BE2C (cell line): ENCODE measurements around the gene SOX4.

Experiments
- DNase-seq: peaks from one replicate; pipeline ENCODE4 v3.0.0-alpha.2; 2020
- H3K27me3 ChIP-seq: fragments of 250-450 bp; sonication (Bioruptor Pico); 2 replicates; pipeline ENCODE4 v1.5.1; 2020; ENCODE audit warnings: mild to moderate bottlenecking
- H3K36me3 ChIP-seq: fragments of 250-450 bp; sonication (Bioruptor Pico); 2 replicates; pipeline ENCODE4 v1.5.1; 2020; ENCODE audit warnings: mild to moderate bottlenecking
- H3K4me1 ChIP-seq: fragments of 250-450 bp; sonication (Bioruptor Pico); 2 replicates; pipeline ENCODE4 v1.5.1; 2020
- H3K4me3 ChIP-seq: 2 replicates; pipeline ENCODE4 v1.5.1; 2011; ENCODE audit warnings: low read depth, low read length
- H3K9me3 ChIP-seq: fragments of 250-450 bp; sonication (Bioruptor Pico); 2 replicates; pipeline ENCODE4 v1.5.1; 2020
- CTCF ChIP-seq: IDR thresholded peaks from 2 replicates; pipeline ENCODE4 v1.5.1; 2012; ENCODE audit warnings: mild to moderate bottlenecking, low read depth, low read length

The SOX4 gene

DNA sequence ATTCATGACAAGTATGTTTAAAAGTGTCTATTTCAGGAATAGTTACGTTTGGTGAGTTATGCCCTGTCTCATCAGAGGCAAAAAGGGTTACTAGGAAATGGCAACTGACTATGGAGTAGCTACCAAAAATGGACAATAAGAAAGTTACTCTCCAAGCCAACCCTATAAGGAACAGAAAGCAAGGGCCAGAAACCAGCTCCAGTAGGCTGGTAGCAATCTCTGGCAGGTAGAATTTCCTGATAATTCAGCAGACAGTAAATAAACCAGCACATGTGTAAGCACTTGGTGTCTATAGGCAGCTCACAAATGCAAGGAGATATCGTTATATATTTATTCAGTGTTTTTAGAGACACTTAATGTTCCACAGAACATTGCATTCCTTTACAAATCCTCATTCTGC is 20.3 kb downstream of the SOX4 start:
- no peak for TF ChIP-seq CTCF
- no peaks in the 10 kb centered on the region for H3K27me3 ChIP-seq
- H3K36me3 ChIP-seq: no peaks in the 10 kb centered on the region

GRCh38 chr6:21614226-21614625 is 20.7 kb downstream of the SOX4 start:
- H3K27me3 ChIP-seq: no peaks in the 10 kb centered on the region
- no peak for DNase-seq
- no peaks in the 10 kb centered on the region for H3K9me3 ChIP-seq
- no peaks in the 10 kb centered on the region for H3K36me3 ChIP-seq
- no peak for TF ChIP-seq CTCF
- H3K4me3 ChIP-seq: no peak overlapping the region
- peaks cover 15% of the 10 kb centered on the region for H3K4me1 ChIP-seq

More for the DNA sequence above, 20.3 kb downstream of the SOX4 start:
- no peak for DNase-seq
- H3K4me3 ChIP-seq: no peak overlapping the region
- peaks cover 15% of the 10 kb centered on the region for H3K4me1 ChIP-seq
- H3K9me3 ChIP-seq: no peaks in the 10 kb centered on the region

- no peak for DNase-seq
- Histone ChIP-seq H3K27me3 (no peaks in the 10 kb centered on the region), H3K4me1 (peaks cover 15% of the 10 kb centered on the region), H3K4me3 (no peak overlapping the region), H3K36me3 (no peaks in the 10 kb centered on the region), H3K9me3 (no peaks in the 10 kb centered on the region)
- TF ChIP-seq CTCF: no peak
Measured at GRCh38 chr6:21615504-21615903, 22.0 kb downstream of the SOX4 start.

DNA sequence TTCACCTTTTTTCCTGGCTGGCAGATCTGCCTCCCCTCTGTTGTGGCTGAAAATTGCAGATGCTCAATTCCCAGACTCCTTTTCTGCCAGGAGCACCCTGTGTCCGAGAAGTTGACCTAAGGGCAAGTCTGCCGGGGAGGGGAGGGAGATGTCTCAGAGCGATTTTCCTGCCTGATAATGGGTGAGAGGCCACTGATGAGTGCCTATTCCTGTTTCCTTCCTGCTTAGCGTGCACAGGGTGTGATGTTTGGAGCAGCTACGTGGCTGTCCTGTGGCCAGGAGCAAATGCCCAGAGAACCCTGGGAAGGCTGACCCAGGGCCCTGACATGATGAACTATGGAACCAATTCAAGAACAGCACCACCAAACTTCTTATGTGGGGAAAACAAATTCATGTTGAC is 22.5 kb downstream of the SOX4 start:
- Histone ChIP-seq H3K9me3 (no peaks in the 10 kb centered on the region), H3K4me3 (no peak overlapping the region), H3K27me3 (no peaks in the 10 kb centered on the region), H3K4me1 (peaks cover 15% of the 10 kb centered on the region), H3K36me3 (no peaks in the 10 kb centered on the region)
- no peak for DNase-seq
- TF ChIP-seq CTCF: no peak

- H3K9me3 ChIP-seq: no peaks in the 10 kb centered on the region
- H3K4me3 ChIP-seq: no peak overlapping the region
- no peak for DNase-seq
- no peaks in the 10 kb centered on the region for H3K4me1 ChIP-seq
- TF ChIP-seq CTCF: no peak
- H3K36me3 ChIP-seq: no peaks in the 10 kb centered on the region
- no peaks in the 10 kb centered on the region for H3K27me3 ChIP-seq
Measured at GRCh38 chr6:21625642-21626041, 32.1 kb downstream of the SOX4 start.

GRCh38 chr6:21626756-21627155 is 33.2 kb downstream of the SOX4 start:
- TF ChIP-seq CTCF: no peak

More at GRCh38 chr6:21626756-21627155, 33.2 kb downstream of the SOX4 start:
- no peak overlapping the region for H3K4me3 ChIP-seq
- no peaks in the 10 kb centered on the region for H3K36me3 ChIP-seq
- no peak for DNase-seq
- H3K4me1 ChIP-seq: no peaks in the 10 kb centered on the region
- H3K27me3 ChIP-seq: no peaks in the 10 kb centered on the region
- H3K9me3 ChIP-seq: no peaks in the 10 kb centered on the region
